NCI-H748 (cell line): ENCODE results near the gene NPS.

Experiments used
- DNase-seq: peaks from one replicate; lab custom pipeline; 2025; ENCODE audit not compliant: unreplicated experiment; lab: John Stamatoyannopoulos, UW

NPS gene

GRCh38 chr10:127556916-127557315 lies 7.8 kb downstream of the NPS start:
- no peak for DNase-seq

- DNase-seq: no peak
Measured at GRCh38 chr10:127561647-127562046, 12.5 kb downstream of the NPS start.

- no peak for DNase-seq
Measured at GRCh38 chr10:127563718-127564553, 14.8 kb downstream of the NPS start.

- DNase-seq: no peak
Measured at GRCh38 chr10:127564644-127565043, 15.5 kb downstream of the NPS start.

- no peak for DNase-seq
Measured at GRCh38 chr10:127565583-127565982, 16.5 kb downstream of the NPS start.

GRCh38 chr10:127569210-127569609 lies 20.1 kb downstream of the NPS start:
- DNase-seq: no peak

GRCh38 chr10:127570036-127570435 lies 20.9 kb downstream of the NPS start:
- no peak for DNase-seq

GRCh38 chr10:127571386-127571785 lies 22.3 kb downstream of the NPS start:
- no peak for DNase-seq

- no peak for DNase-seq
Measured at GRCh38 chr10:127576051-127576450, 26.9 kb downstream of the NPS start.

GRCh38 chr10:127576740-127577161 lies 27.6 kb downstream of the NPS start:
- DNase-seq: no peak

GRCh38 chr10:127577376-127578258 lies 28.5 kb downstream of the NPS start:
- DNase-seq: peak; percentile 43

GRCh38 chr10:127578259-127578960 lies 29.3 kb downstream of the NPS start:
- DNase-seq: no peak

GRCh38 chr10:127578961-127579305 lies 29.8 kb downstream of the NPS start:
- DNase-seq: no peak

- no peak for DNase-seq
Measured at GRCh38 chr10:127579640-127580039, 30.5 kb downstream of the NPS start.

- DNase-seq: no peak
Measured at GRCh38 chr10:127580822-127581221, 31.7 kb downstream of the NPS start.

GRCh38 chr10:127585519-127586023 lies 36.5 kb downstream of the NPS start:
- DNase-seq: no peak

GRCh38 chr10:127587668-127588365 lies 38.7 kb downstream of the NPS start:
- no peak for DNase-seq

GRCh38 chr10:127592586-127592985 lies 43.5 kb downstream of the NPS start:
- no peak for DNase-seq

GRCh38 chr10:127600479-127600878 lies 51.4 kb downstream of the NPS start:
- no peak for DNase-seq
